HEK293 (cell line): ENCODE measurements around the gene RNF111.

Source experiments
- CTCF ChIA-PET: fragments of 350-600 bp; formaldehyde crosslinking; extraction: SDS; loops from one replicate; lab custom pipeline; 2021; ENCODE audit warnings: antibody characterized with exemption; lab: Yijun Ruan, JAX
- POLR2A ChIA-PET: fragments of 300-600 bp; formaldehyde crosslinking; extraction: SDS; loops from one replicate; lab custom pipeline; 2020; ENCODE audit warnings: antibody characterized with exemption, inconsistent platforms; lab: Yijun Ruan, JAX
- H3K27ac ChIP-seq: fragments of 200-500 bp; sonication (Bioruptor generic); 2 replicates; pipeline ENCODE4 v1.5.1; 2014; ENCODE audit warnings: low read depth, low read length, control low read depth, inconsistent platforms; ENCODE audit errors: extremely low read depth
- H3K36me3 ChIP-seq, 2 experiments: fragments of 200-500 bp in 1 of 2; sonication (Bioruptor generic) in 1 of 2; 1 replicate in 1 of 2; 2 replicates in 1 of 2; pipeline ENCODE4 v1.5.1; 2014 to 2017; ENCODE audit warnings: inconsistent platforms in 2 of 2, low read length in 2 of 2; ENCODE audit not compliant: control insufficient read depth in 2 of 2, insufficient read depth in 1 of 2
- H3K4me1 ChIP-seq: fragments of 200-500 bp; sonication (Bioruptor generic); 2 replicates; pipeline ENCODE4 v1.5.1; 2014; ENCODE audit warnings: mild to moderate bottlenecking, low read length, inconsistent platforms; ENCODE audit not compliant: control insufficient read depth, insufficient read depth
- H3K4me3 ChIP-seq: 2 replicates; pipeline ENCODE4 v1.5.1; 2011; ENCODE audit warnings: low read depth, mild to moderate bottlenecking, control low read depth, low read length, moderate library complexity
- H3K9me3 ChIP-seq: fragments of 200-500 bp; sonication (Bioruptor generic); 2 replicates; pipeline ENCODE4 v1.5.1; 2014; ENCODE audit warnings: low read depth, low read length, inconsistent platforms; ENCODE audit not compliant: control insufficient read depth, insufficient read depth
- EGR2 ChIP-seq: fragments of 450-650 bp; formaldehyde crosslinking; IDR thresholded peaks from 2 replicates; pipeline ENCODE4 v1.5.1; 2016; ENCODE audit warnings: low read depth, missing biosample characterization, missing genetic modification characterization
- SP2 ChIP-seq: fragments of 450-650 bp; formaldehyde crosslinking; IDR thresholded peaks from 2 replicates; pipeline ENCODE4 v1.5.1; 2016; ENCODE audit warnings: missing biosample characterization, missing genetic modification characterization
- ZEB2 ChIP-seq: fragments of 450-650 bp; formaldehyde crosslinking; IDR thresholded peaks from 2 replicates; pipeline ENCODE4 v1.5.1; 2016; ENCODE audit warnings: missing biosample characterization, missing genetic modification characterization
- ZFP37 ChIP-seq: fragments of 450-650 bp; formaldehyde crosslinking; IDR thresholded peaks from 2 replicates; pipeline ENCODE4 v1.5.1; 2016; ENCODE audit warnings: missing biosample characterization, missing genetic modification characterization
- ZNF112 ChIP-seq: fragments of 450-650 bp; formaldehyde crosslinking; IDR thresholded peaks from 2 replicates; pipeline ENCODE4 v1.5.0; 2017; ENCODE audit warnings: missing biosample characterization, missing genetic modification characterization
- ZNF133 ChIP-seq: fragments of 450-650 bp; formaldehyde crosslinking; IDR thresholded peaks from 2 replicates; pipeline ENCODE4 v1.5.1; 2016; ENCODE audit warnings: missing biosample characterization, missing genetic modification characterization
- ZNF223 ChIP-seq: fragments of 450-650 bp; formaldehyde crosslinking; IDR thresholded peaks from 2 replicates; pipeline ENCODE4 v1.5.1; 2016; ENCODE audit warnings: missing biosample characterization, missing genetic modification characterization
- ZNF239 ChIP-seq: fragments of 450-650 bp; formaldehyde crosslinking; IDR thresholded peaks from 2 replicates; pipeline ENCODE4 v1.5.1; 2016; ENCODE audit warnings: missing biosample characterization, missing genetic modification characterization
- ZNF24 ChIP-seq: fragments of 450-650 bp; formaldehyde crosslinking; IDR thresholded peaks from 2 replicates; pipeline ENCODE4 v1.5.1; 2016; ENCODE audit warnings: missing biosample characterization, missing genetic modification characterization
- ZNF248 ChIP-seq: fragments of 450-650 bp; formaldehyde crosslinking; IDR thresholded peaks from 2 replicates; pipeline ENCODE4 v1.5.1; 2017; ENCODE audit warnings: missing biosample characterization, missing genetic modification characterization
- ZNF48 ChIP-seq: fragments of 450-650 bp; formaldehyde crosslinking; IDR thresholded peaks from 2 replicates; pipeline ENCODE4 v1.5.1; 2016; ENCODE audit warnings: missing biosample characterization, missing genetic modification characterization
- ZNF596 ChIP-seq: fragments of 450-650 bp; IDR thresholded peaks from 2 replicates; pipeline ENCODE4 v1.5.0; 2018; ENCODE audit warnings: missing biosample characterization, mild to moderate bottlenecking, missing genetic modification characterization, moderate library complexity
- ZNF600 ChIP-seq: fragments of 450-650 bp; formaldehyde crosslinking; IDR thresholded peaks from 2 replicates; pipeline ENCODE4 v1.5.1; 2016; ENCODE audit warnings: missing biosample characterization, missing genetic modification characterization
- ZNF658 ChIP-seq: fragments of 450-650 bp; formaldehyde crosslinking; IDR thresholded peaks from 2 replicates; pipeline ENCODE4; 2016; ENCODE audit warnings: missing biosample characterization, missing genetic modification characterization
- ZNF677 ChIP-seq: fragments of 450-650 bp; IDR thresholded peaks from 2 replicates; pipeline ENCODE4 v1.5.0; 2018; ENCODE audit warnings: missing biosample characterization, mild to moderate bottlenecking, missing genetic modification characterization, moderate library complexity
- ZNF701 ChIP-seq: fragments of 450-650 bp; formaldehyde crosslinking; IDR thresholded peaks from 2 replicates; pipeline ENCODE4 v1.5.1; 2016; ENCODE audit warnings: missing biosample characterization, missing genetic modification characterization
- ZNF76 ChIP-seq: fragments of 450-650 bp; formaldehyde crosslinking; IDR thresholded peaks from 2 replicates; pipeline ENCODE4; 2016; ENCODE audit warnings: low read depth, missing biosample characterization, missing genetic modification characterization, borderline replicate concordance
- ZNF776 ChIP-seq: fragments of 450-650 bp; formaldehyde crosslinking; IDR thresholded peaks from 2 replicates; pipeline ENCODE4 v1.5.0; 2017; ENCODE audit warnings: missing biosample characterization, missing genetic modification characterization, borderline replicate concordance
- ZSCAN23 ChIP-seq: fragments of 450-650 bp; formaldehyde crosslinking; IDR thresholded peaks from 2 replicates; pipeline ENCODE4 v1.5.1; 2016; ENCODE audit warnings: missing biosample characterization, missing genetic modification characterization
- TF ChIP-seq, protein P1 (sequence below): fragments of 450-650 bp; formaldehyde crosslinking; IDR thresholded peaks from 2 replicates; pipeline ENCODE4 v1.5.0; 2017; ENCODE audit warnings: missing biosample characterization, missing genetic modification characterization, borderline replicate concordance
- TF ChIP-seq, protein P2 (sequence below): fragments of 450-650 bp; formaldehyde crosslinking; IDR thresholded peaks from 2 replicates; pipeline ENCODE4 v1.5.1; 2016; ENCODE audit warnings: missing biosample characterization, missing genetic modification characterization, borderline replicate concordance
- TF ChIP-seq, protein P3 (sequence below): fragments of 450-650 bp; formaldehyde crosslinking; IDR thresholded peaks from 2 replicates; pipeline ENCODE4 v1.5.1; 2016; ENCODE audit warnings: missing biosample characterization, missing genetic modification characterization
- TF ChIP-seq, protein P4 (sequence below): fragments of 450-650 bp; formaldehyde crosslinking; IDR thresholded peaks from 2 replicates; pipeline ENCODE4 v1.5.1; 2016; ENCODE audit warnings: missing biosample characterization, missing genetic modification characterization, low read depth
- TF ChIP-seq, protein P5 (sequence below): fragments of 450-650 bp; formaldehyde crosslinking; IDR thresholded peaks from 2 replicates; pipeline ENCODE4 v1.5.1; 2017; ENCODE audit warnings: missing biosample characterization, missing genetic modification characterization
- TF ChIP-seq, protein P6 (sequence below): fragments of 450-650 bp; formaldehyde crosslinking; IDR thresholded peaks from 2 replicates; pipeline ENCODE4 v1.5.1; 2016; ENCODE audit warnings: missing biosample characterization, missing genetic modification characterization

RNF111 gene

DNA sequence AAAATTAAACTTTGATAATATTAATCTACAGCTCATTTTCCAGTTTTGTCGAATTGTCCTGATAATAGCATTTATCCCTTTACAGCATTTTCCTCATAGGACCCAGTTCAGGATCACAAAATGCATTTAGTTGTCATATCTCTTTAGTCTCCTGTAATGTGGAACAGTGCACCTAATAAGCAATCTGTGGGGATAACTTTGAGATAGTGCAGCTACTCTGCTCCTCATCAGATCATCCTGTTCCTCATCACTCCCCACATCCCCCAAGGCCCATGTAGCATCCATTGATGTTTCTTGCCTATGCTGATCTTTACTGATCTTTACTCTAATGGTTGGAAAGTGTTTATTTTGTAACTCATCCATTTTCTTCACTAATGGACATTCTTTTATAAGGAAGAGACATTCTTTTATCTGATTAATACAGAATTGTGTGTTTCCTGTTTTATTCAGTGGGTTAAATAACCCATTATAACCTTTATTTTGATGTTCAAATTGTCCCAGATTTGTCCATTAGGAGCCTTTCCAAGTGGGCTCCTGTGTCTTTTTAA lies 7.5 kb downstream of the RNF111 start:
- no peak overlapping the region for H3K4me3 ChIP-seq
- H3K9me3 ChIP-seq = no peaks in the 10 kb centered on the region
- POLR2A ChIA-PET = no interaction called here
- no peak overlapping the region for H3K27ac ChIP-seq
- CTCF ChIA-PET = no interaction called here
- no peaks in the 10 kb centered on the region; the same call in 1 of the 2 replicates for H3K4me1 ChIP-seq
- TF ChIP-seq ZNF239 (tag by site-specific recombination) = no peak
- TF ChIP-seq, protein P1, sequence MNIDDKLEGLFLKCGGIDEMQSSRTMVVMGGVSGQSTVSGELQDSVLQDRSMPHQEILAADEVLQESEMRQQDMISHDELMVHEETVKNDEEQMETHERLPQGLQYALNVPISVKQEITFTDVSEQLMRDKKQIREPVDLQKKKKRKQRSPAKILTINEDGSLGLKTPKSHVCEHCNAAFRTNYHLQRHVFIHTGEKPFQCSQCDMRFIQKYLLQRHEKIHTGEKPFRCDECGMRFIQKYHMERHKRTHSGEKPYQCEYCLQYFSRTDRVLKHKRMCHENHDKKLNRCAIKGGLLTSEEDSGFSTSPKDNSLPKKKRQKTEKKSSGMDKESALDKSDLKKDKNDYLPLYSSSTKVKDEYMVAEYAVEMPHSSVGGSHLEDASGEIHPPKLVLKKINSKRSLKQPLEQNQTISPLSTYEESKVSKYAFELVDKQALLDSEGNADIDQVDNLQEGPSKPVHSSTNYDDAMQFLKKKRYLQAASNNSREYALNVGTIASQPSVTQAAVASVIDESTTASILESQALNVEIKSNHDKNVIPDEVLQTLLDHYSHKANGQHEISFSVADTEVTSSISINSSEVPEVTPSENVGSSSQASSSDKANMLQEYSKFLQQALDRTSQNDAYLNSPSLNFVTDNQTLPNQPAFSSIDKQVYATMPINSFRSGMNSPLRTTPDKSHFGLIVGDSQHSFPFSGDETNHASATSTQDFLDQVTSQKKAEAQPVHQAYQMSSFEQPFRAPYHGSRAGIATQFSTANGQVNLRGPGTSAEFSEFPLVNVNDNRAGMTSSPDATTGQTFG (tag by site-specific recombination) = no peak
- no peak for TF ChIP-seq ZNF133 (tag by site-specific recombination)
- TF ChIP-seq ZNF223 = no peak
- TF ChIP-seq, protein P2, sequence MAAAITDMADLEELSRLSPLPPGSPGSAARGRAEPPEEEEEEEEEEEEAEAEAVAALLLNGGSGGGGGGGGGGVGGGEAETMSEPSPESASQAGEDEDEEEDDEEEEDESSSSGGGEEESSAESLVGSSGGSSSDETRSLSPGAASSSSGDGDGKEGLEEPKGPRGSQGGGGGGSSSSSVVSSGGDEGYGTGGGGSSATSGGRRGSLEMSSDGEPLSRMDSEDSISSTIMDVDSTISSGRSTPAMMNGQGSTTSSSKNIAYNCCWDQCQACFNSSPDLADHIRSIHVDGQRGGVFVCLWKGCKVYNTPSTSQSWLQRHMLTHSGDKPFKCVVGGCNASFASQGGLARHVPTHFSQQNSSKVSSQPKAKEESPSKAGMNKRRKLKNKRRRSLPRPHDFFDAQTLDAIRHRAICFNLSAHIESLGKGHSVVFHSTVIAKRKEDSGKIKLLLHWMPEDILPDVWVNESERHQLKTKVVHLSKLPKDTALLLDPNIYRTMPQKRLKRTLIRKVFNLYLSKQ (tag by site-specific recombination) = no peak
- no peak for TF ChIP-seq ZEB2 (tag by site-specific recombination)
- no peak for TF ChIP-seq ZSCAN23 (tag by site-specific recombination)
- no peak for TF ChIP-seq EGR2 (tag by site-specific recombination)
- no peak for TF ChIP-seq ZNF112 (tag by site-specific recombination)
- TF ChIP-seq ZNF600 = no peak
- no peak for TF ChIP-seq ZNF248 (tag by site-specific recombination)
- TF ChIP-seq, protein P3, sequence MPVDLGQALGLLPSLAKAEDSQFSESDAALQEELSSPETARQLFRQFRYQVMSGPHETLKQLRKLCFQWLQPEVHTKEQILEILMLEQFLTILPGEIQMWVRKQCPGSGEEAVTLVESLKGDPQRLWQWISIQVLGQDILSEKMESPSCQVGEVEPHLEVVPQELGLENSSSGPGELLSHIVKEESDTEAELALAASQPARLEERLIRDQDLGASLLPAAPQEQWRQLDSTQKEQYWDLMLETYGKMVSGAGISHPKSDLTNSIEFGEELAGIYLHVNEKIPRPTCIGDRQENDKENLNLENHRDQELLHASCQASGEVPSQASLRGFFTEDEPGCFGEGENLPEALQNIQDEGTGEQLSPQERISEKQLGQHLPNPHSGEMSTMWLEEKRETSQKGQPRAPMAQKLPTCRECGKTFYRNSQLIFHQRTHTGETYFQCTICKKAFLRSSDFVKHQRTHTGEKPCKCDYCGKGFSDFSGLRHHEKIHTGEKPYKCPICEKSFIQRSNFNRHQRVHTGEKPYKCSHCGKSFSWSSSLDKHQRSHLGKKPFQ (tag by site-specific recombination) = no peak
- TF ChIP-seq ZNF658 (tag by site-specific recombination) = no peak
- no peak for TF ChIP-seq ZNF596 (tag by site-specific recombination)
- peaks cover 10 to 11% of the 10 kb centered on the region in 2 experiments; a peak in 2 of 3 replicates for H3K36me3 ChIP-seq

DNA sequence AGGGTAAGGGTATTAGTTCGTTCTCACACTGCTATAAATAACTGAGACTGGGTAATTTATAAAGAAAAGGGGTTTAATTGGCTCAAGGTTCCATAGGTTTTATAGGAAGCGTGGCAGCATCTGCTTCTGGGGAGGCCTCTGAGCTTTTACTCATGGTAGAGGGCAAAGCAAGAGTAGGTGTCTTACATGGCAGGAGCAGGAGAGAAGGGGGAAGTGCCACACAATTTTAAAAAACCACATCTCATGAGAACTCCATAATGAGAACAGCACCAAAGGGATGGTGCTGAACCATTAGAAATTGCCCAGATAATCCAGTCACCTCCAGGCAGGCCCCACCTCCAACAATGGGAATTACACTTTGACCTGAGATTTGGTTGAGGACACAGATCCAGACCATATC lies 12.2 kb downstream of the RNF111 start:
- H3K4me3 ChIP-seq = no peak overlapping the region
- ChIA-PET CTCF (no interaction called here), POLR2A (no interaction called here)
- H3K9me3 ChIP-seq = no peaks in the 10 kb centered on the region
- H3K4me1 ChIP-seq = no peaks in the 10 kb centered on the region; the same call in 1 of the 2 replicates
- no peak overlapping the region for H3K27ac ChIP-seq
- H3K36me3 ChIP-seq = peaks cover 3% of the 10 kb centered on the region in 2 experiments; a peak in 2 of 3 replicates
- TF ChIP-seq ZFP37 (tag by site-specific recombination) = no peak
- no peak for TF ChIP-seq ZNF24 (tag by site-specific recombination)
- TF ChIP-seq ZNF48 (tag by site-specific recombination) = no peak
- no peak for TF ChIP-seq ZNF701 (tag by site-specific recombination)
- TF ChIP-seq, protein P4, sequence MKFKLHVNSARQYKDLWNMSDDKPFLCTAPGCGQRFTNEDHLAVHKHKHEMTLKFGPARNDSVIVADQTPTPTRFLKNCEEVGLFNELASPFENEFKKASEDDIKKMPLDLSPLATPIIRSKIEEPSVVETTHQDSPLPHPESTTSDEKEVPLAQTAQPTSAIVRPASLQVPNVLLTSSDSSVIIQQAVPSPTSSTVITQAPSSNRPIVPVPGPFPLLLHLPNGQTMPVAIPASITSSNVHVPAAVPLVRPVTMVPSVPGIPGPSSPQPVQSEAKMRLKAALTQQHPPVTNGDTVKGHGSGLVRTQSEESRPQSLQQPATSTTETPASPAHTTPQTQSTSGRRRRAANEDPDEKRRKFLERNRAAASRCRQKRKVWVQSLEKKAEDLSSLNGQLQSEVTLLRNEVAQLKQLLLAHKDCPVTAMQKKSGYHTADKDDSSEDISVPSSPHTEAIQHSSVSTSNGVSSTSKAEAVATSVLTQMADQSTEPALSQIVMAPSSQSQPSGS (tag by site-specific recombination) = no peak
- no peak for TF ChIP-seq ZNF76 (tag by site-specific recombination)
- TF ChIP-seq, protein P5, sequence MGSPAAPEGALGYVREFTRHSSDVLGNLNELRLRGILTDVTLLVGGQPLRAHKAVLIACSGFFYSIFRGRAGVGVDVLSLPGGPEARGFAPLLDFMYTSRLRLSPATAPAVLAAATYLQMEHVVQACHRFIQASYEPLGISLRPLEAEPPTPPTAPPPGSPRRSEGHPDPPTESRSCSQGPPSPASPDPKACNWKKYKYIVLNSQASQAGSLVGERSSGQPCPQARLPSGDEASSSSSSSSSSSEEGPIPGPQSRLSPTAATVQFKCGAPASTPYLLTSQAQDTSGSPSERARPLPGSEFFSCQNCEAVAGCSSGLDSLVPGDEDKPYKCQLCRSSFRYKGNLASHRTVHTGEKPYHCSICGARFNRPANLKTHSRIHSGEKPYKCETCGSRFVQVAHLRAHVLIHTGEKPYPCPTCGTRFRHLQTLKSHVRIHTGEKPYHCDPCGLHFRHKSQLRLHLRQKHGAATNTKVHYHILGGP (tag by site-specific recombination) = no peak
- TF ChIP-seq, protein P6, sequence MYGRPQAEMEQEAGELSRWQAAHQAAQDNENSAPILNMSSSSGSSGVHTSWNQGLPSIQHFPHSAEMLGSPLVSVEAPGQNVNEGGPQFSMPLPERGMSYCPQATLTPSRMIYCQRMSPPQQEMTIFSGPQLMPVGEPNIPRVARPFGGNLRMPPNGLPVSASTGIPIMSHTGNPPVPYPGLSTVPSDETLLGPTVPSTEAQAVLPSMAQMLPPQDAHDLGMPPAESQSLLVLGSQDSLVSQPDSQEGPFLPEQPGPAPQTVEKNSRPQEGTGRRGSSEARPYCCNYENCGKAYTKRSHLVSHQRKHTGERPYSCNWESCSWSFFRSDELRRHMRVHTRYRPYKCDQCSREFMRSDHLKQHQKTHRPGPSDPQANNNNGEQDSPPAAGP (tag by site-specific recombination) = no peak
- no peak for TF ChIP-seq SP2 (tag by site-specific recombination)
- no peak for TF ChIP-seq ZNF776 (tag by site-specific recombination)
- no peak for TF ChIP-seq EGR2 (tag by site-specific recombination)
- TF ChIP-seq ZNF677 (tag by site-specific recombination) = no peak
